Measurements from ENCODE around the gene LHX3. TPM values are rescaled to one million over a fixed set of nuclear protein-coding genes. Genes with fewer than 3 reads are reported as not detected.

The LHX3 gene
- total RNA-seq, 1 donor from 2014 or later = not detected

DNA sequence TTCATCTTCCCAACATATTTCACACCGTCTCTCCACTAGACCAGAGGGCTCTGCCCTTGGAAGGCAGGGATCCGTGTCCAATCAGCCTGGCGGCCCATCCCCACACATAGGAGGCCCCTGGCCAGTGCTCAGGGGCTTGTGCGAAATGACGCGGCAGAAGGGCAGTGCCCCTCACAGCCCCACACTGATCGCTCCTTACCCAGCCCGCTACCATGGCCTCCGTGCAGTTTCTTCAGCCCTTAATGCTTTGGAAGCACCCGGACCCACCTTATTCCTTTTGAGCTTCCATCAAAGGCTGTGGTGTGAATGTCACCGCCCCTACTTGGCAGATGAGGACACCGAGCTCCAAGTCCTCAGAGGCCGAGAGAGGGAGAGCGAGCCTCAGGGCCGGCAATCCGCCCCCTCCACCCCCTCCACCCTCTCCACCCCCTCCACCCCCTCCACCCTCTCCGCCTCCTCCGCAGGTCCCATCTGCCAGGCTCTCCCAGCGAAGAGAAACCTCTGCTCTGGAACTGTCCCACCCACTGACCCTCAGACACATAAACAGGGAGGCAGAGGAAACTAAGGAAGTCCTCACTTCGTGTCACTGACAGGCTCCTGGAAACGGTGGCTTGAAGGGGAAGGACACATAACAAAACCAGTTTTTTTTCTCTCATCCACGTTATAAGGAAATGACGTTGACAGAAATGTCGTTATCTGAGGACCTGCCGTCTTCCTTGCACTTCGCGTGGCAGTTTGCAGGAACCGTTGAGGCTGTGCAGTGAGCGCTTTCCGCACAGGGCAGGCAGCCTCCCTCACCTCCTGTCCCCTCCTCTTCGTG is 26.8 kb upstream of the LHX3 start:
- Mint-ChIP-seq H3K36me3 (peaks cover 6% of the 10 kb centered on the region), H3K27ac (no peak overlapping the region), H3K4me3 (no peak overlapping the region), H3K27me3 (ENCODE audit: low read depth) (no peaks in the 10 kb centered on the region), H3K9me3 (no peaks in the 10 kb centered on the region), H3K4me1 (no peaks in the 10 kb centered on the region)
- no peak for TF ChIP-seq CTCF (IDR thresholded peaks at IDR 0.05; ENCODE audit: unreplicated experiment)
- no peak for DNase-seq (ENCODE audit: low spot score in 2 of 2, unreplicated experiment in 2 of 2)

- no peak for TF ChIP-seq CTCF (IDR thresholded peaks at IDR 0.05; ENCODE audit: unreplicated experiment)
- Mint-ChIP-seq H3K27me3 (ENCODE audit: low read depth) (no peaks in the 10 kb centered on the region), H3K27ac (no peak overlapping the region)
Measured at GRCh38 chr9:136230773-136231172, 25.8 kb upstream of the LHX3 start.

GRCh38 chr9:136230365-136230764 is 25.4 kb upstream of the LHX3 start:
- no peak overlapping the region for H3K4me3 Mint-ChIP-seq
- no peak for TF ChIP-seq CTCF (IDR thresholded peaks at IDR 0.05; ENCODE audit: unreplicated experiment)
- no peak overlapping the region for H3K27ac Mint-ChIP-seq
- peaks cover 5% of the 10 kb centered on the region for H3K36me3 Mint-ChIP-seq
- no peak for DNase-seq (ENCODE audit: low spot score in 2 of 2, unreplicated experiment in 2 of 2)
- H3K27me3 Mint-ChIP-seq (ENCODE audit: low read depth) = no peaks in the 10 kb centered on the region
- no peaks in the 10 kb centered on the region for H3K4me1 Mint-ChIP-seq
- no peaks in the 10 kb centered on the region for H3K9me3 Mint-ChIP-seq

More at GRCh38 chr9:136230773-136231172, 25.8 kb upstream of the LHX3 start:
- Mint-ChIP-seq H3K4me1 (no peaks in the 10 kb centered on the region), H3K9me3 (no peaks in the 10 kb centered on the region), H3K4me3 (no peak overlapping the region), H3K36me3 (peaks cover 6% of the 10 kb centered on the region)
- DNase-seq (ENCODE audit: low spot score in 2 of 2, unreplicated experiment in 2 of 2) = no peak

- no peak for DNase-seq (ENCODE audit: low spot score in 2 of 2, unreplicated experiment in 2 of 2)
- no peaks in the 10 kb centered on the region for H3K36me3 Mint-ChIP-seq
- H3K4me3 Mint-ChIP-seq = no peak overlapping the region
- H3K27ac Mint-ChIP-seq = no peak overlapping the region
- H3K9me3 Mint-ChIP-seq = no peaks in the 10 kb centered on the region
- H3K4me1 Mint-ChIP-seq = no peaks in the 10 kb centered on the region
- H3K27me3 Mint-ChIP-seq (ENCODE audit: low read depth) = no peaks in the 10 kb centered on the region
- TF ChIP-seq CTCF (IDR thresholded peaks at IDR 0.05; ENCODE audit: unreplicated experiment) = no peak
Measured at GRCh38 chr9:136229096-136230065, 24.5 kb upstream of the LHX3 start.

- no peaks in the 10 kb centered on the region for H3K9me3 Mint-ChIP-seq
- H3K27ac Mint-ChIP-seq = no peak overlapping the region
- no peaks in the 10 kb centered on the region for H3K4me1 Mint-ChIP-seq
- H3K36me3 Mint-ChIP-seq = peaks cover 2% of the 10 kb centered on the region
- no peak for DNase-seq (ENCODE audit: low spot score in 2 of 2, unreplicated experiment in 2 of 2)
- no peaks in the 10 kb centered on the region for H3K27me3 Mint-ChIP-seq (ENCODE audit: low read depth)
- no peak overlapping the region for H3K4me3 Mint-ChIP-seq
- no peak for TF ChIP-seq CTCF (IDR thresholded peaks at IDR 0.05; ENCODE audit: unreplicated experiment)
Measured at GRCh38 chr9:136228107-136228875, 23.4 kb upstream of the LHX3 start.
